Medulla oblongata (tissue), 1 donor: Measurements from ENCODE around the gene METRNL.
"Not testable (repeated sequence)": the region's sequence is repeated elsewhere in the genome, so short reads cannot be mapped to it uniquely, and the experiment has no call there.

Experiments used
- DNase-seq: peaks from one replicate; pipeline ENCODE4 v3.0.0-alpha.2; 2015; ENCODE audit errors: extremely low spot score

The METRNL gene

GRCh38 chr17:83052241-83052564, 27.2 kb upstream of the METRNL start:
- no peak for DNase-seq

DNA sequence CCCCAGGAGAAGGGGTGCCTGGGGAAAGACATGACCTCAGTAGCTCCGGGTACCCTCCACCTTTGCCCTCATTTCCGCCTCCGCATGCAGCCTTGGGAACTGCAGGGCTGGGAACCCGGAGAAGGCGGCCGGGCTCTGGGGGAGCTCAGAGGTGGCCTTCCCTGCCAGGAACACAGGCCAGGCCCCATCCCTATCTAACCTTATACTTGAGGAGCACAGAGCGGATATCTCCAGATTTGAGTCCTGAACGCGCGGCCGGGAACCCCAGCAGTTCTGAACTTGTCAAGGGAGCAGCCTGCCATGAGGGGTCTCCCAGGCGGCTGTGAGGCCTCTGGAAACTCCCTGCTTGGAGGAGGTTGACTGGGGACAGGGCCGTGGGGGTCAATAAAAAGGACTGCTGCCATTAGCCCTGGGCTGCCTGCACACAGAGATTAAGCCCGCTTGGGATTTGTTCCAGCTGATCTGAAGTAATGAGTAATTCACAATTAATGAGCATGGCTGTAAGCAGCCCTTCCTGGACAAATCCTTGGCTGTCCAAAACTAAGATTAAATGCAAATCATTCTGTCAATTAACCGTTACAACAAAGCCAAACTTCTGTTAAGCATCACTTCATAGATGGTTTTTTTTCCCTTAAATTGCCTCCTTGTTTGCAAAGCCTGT, 26.3 kb upstream of the METRNL start:
- DNase-seq = no peak

DNA sequence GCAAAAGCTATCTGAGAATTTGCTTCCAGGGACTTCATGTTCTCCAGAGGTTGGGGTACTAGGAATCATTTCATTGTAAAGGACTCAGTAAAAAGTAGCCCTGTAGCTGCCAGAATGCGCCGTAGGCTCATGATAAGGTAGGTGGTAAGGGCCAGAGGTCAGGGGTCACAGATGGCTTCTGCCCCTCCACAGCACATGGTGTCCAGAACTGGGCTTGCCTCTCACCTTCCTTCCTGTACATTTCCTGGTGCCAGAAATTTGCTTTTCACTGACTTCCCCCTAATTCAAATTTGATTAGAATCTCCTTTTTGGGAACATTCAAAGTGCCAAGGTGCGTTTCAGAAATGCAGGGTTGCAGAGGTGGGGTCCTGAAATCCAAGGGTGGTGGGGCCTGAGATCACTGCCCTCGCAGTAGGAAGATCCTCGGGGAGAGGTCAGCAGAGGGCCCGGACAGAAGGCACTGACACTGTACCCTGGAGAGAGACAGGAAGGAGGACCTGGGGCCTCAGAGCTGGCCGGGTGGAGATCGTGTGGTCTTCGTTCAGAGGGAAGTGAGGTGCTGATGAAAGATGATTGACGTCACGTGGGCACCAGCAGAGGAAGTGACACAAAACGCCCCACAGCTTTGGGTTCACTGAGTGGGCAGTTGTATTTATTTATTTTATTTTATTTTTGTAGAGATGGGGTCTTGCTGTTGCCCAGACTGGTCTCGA, 25.5 kb upstream of the METRNL start:
- DNase-seq = peak; percentile 72

DNA sequence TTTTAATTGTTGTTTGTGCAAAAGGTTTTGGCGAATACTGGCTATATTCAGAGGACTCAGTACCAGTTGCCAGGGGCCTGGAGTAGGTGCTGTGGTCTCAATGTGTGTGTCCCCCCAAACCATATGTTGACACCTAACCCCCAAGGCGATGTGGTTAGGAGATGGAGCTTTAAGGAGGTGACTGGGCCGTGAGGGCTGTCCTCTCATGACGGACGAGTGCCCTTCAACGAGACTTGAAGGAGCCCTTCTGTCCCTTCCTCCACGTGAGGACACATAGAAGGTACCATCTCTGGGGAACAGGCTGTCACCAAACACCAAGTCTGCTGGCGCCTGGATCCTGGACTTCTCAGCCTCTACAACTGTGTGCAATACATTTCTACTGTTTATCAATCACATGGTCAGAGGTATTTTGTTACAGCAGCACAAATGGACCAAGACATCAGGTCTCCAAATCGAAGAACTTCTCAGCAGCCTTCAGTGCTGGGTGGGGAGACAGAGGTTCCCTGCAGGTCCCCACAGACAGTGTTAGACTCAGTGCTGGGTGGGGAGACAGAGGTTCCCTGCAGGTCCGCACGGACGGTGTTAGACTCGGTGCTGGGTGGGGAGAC, 24.8 kb upstream of the METRNL start:
- no peak for DNase-seq

DNA sequence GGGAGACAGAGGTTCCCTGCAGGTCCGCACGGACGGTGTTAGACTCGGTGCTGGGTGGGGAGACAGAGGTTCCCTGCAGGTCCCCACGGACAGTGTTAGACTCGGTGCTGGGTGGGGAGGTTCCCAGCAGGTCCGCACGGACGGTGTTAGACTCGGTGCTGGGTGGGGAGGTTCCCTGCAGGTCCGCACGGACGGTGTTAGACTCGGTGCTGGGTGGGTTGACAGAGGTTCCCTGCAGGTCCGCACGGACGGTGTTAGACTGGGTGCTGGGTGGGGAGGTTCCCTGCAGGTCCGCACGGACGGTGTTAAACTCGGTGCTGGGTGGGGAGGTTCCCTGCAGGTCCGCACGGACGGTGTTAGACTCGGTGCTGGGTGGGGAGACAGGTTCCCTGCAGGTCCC, 24.2 kb upstream of the METRNL start:
- not testable (repeated sequence) for DNase-seq

DNA sequence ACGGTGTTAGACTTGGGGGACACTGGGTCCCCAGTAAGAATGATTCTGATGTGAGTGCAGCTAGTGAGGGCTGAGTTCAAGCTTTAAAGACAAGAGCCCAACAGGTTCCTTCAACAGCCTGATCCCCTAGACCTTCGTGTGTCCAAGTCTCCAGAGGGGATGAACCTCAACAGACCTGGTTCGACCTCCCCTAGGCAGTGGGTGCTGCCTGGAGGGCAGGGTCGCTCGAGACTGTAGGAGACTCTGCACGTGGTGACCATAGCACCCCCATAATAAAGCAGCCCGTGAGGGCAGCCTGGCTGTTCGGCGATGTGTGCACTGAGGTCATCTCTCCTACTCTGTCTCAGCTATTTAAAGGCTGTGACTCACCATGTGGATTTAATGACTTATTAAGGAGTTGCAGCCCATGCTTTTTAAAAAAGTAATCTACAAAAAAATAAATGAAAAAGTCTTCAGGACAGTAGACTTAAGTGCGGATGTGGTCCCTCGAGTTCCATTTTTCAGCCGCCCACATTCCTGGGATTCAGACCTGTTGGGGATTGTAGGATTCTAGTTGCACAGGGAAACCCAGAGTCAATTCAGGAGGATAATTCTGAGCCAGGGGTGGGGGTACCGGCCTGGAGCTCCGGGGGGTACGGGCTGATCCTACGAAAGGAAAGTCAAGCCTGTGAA, 23.4 kb upstream of the METRNL start:
- DNase-seq = no peak

DNA sequence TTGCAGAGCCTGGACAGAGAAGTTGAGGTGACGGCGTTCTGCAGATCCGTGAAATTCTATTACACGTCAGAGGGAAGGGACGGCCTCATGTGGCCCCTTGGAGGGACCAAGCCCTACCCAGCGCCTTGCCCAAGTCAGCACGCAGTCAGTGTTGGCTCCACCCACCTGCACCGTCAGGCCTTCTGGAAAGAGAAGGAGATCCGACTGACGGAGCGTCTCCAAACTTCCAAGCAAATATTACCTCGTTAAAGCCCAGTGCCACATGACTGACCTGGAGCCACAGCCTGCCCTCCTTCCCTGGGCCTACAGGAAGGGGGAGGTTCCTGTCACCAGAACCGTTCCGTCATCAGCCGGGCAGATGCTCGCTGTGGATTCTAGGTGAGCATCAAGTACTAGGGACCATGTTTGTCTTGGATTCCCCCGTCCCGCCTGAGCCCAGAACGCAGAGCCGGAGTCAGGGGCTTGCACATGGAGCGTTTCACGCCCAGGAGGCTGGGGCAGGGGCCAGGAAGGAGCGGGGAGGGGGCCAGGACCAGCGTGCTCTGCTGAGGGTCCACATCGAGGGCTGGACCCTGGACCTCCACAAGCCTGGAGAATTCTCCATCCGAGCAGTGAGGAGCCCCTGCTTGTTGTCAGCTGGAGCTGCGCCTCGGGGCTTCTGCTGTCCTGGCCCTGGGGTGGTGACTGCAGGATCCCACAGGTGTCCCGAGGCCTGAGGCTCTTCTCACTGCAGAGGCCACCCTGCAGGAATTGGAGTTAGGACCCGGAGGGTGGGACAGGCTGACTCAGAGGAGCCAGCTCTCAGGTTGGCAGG, 22.6 kb upstream of the METRNL start:
- DNase-seq = no peak

DNA sequence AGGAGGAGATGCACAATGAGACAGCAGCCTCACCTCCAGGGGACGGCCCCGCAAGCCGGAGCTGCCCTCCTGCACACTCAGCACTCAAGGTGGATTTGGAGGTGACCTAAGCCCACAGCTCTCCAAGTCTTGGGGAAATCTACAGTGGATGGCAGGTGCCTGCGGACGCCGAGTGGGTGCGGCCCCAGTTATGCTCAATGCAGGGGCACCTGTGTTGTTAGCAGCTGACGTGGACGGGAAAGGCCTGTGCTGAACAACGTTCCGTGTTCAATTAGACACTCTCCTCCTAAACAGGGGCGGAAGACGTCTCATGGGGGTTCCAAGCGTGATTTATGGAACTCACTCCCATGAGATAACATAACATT, 22.0 kb upstream of the METRNL start:
- DNase-seq = no peak

- DNase-seq = no peak
Observed at GRCh38 chr17:83057793-83058265, 21.6 kb upstream of the METRNL start.

GRCh38 chr17:83058266-83058798, 21.1 kb upstream of the METRNL start:
- no peak for DNase-seq

DNA sequence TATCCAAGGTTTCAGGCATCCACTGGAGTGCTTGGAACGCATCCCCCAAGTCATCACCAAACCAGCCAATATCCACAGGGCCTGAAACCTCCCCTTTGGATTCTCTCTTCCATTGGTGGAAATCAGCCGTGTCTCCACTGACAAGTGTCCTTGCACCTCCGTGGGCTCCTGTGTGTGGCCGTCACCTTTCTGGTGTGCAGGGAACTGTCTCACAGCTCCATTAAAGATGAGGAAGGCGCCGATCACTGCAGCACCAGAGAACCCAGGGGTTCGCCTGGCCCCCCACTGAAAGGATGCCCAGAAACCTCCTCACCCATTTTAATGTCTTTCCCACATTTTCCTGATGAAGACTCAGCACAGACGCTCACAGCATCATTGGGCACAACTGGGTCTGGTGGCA, 17.8 kb upstream of the METRNL start:
- no peak for DNase-seq

GRCh38 chr17:83062011-83062817, 17.2 kb upstream of the METRNL start:
- no peak for DNase-seq

DNA sequence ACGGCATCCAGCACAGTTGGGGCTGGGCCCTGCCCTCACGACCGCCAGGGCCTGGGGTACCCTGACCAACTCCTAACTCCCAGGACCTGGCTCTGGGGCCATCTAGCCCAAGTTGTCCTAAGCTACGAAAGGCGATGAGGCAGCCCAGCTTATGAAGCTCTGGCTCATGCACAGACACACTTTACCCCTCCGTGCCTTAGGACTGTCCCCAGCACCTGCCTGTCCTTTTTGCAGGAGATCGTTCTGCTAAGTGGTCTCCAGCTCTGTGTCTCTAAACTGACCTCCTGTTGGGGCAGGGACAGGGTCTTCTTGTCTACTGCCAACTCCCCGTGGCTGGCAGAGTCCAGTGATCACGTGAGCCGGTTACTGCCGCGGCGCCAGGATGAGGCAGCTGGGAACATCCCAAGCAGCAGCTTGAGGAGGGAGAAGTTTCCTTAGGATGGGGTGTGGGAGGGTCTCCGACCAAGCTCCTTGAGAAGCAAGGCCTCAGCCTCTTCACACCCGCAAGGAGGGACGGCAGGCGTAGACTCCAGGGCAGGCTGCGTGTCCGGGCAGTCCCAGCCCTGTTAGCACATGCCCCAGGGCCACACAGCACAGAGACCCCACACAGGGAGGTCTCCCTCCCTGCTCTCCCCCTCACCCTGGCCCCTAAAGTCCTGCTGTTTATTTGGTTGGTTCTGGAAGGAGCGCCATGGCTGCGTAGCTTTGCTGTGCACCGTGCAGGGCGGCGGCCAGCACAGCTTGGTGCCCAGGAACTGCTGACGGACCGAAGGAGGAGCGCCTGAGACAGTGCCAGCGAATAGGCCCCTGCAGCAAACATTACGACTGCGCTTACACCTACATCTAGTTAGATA, 16.4 kb upstream of the METRNL start:
- no peak for DNase-seq

GRCh38 chr17:83064021-83064731, 15.2 kb upstream of the METRNL start:
- no peak for DNase-seq

- DNase-seq = no peak
Observed at GRCh38 chr17:83064732-83065659, 14.4 kb upstream of the METRNL start.

- no peak for DNase-seq
Observed at GRCh38 chr17:83065660-83066542, 13.5 kb upstream of the METRNL start.

DNA sequence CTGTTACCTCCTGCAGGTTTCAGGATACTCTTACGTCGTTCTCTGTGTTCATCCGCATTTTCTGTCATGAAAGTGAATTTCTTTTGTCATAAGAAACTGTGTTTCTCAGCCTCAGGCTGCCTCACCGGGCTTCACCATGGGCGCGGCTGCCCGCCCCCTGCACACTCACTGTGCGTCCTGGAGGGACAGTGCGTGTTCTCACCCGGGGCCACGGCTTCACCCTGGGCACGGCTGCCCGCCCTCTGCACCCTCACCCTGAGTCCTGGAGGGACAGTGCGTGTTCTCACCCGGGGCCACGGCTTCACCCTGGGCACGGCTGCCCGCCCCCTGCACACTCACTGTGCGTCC, 12.9 kb upstream of the METRNL start:
- not testable (repeated sequence) for DNase-seq
